Adrenal gland (tissue), 12 donors: Measurements from ENCODE around the gene ANKRD37. TPM values are rescaled to one million over a fixed set of nuclear protein-coding genes. Genes with fewer than 3 reads are reported as not detected.

Experiments used
- DNase-seq, 7 donors: peaks; one replicate each; pipeline ENCODE4 v3.0.0-alpha.2; 2019 to 2020
- H3K27ac ChIP-seq, 5 donors: fragments of 200-600 bp; sonication (generic) in 4 of 5; 1 replicate in 3 of 5; 2 replicates in 2 of 5; pipeline versions ENCODE4 v1.5.1 to v1.8.0; 2016 to 2020; ENCODE audit warnings: mild to moderate bottlenecking in 1 of 5
- H3K27me3 ChIP-seq: fragments of 200-600 bp; 2 replicates; pipeline ENCODE4 v1.8.0; 2021
- H3K36me3 ChIP-seq, 2 donors: fragments of 200-600 bp; replicated peaks in 1 of 2; 1 replicate in 1 of 2; 2 replicates in 1 of 2; pipeline versions ENCODE4 v1.5.1 to v1.8.0; 2018 to 2022
- H3K4me1 ChIP-seq, 2 donors: fragments of 200-600 bp; replicated peaks in 1 of 2; 1 replicate in 1 of 2; 2 replicates in 1 of 2; pipeline versions ENCODE4 v1.5.1 to v1.8.0; 2018 to 2021
- H3K4me3 ChIP-seq, 4 donors: fragments of 200-600 bp; sonication (generic) in 3 of 4; one replicate each; pipeline ENCODE4 v1.5.1; 2016 to 2018
- H3K9me3 ChIP-seq, 3 donors: fragments of 200-600 bp; sonication (generic) in 1 of 3; replicated peaks in 1 of 3; 1 replicate in 2 of 3; 2 replicates in 1 of 3; pipeline versions ENCODE4 v1.5.1 to v1.8.0; 2016 to 2021
- POLR2A ChIP-seq, 2 donors: fragments of 450-650 bp; IDR thresholded peaks; one replicate each; pipeline ENCODE4 v1.6.1; 2017; ENCODE audit warnings: antibody characterized with exemption in 2 of 2, mild to moderate bottlenecking in 2 of 2, moderate library complexity in 1 of 2
- WGBS, 4 donors: extraction: QIAGEN DNeasy Blood & Tissue Kit in 2 of 4; methylation state at CpG; one replicate each; pipeline versions ENCODE4 v1.1.5 to v1.1.7; 2013 to 2017; 5-methylcytosine and 5-hydroxymethylcytosine counted together
- intact Hi-C, 2 donors: fragments of 100-400 bp; cut with DNase I; formaldehyde crosslinking; loops; one replicate each; pipeline versions ENCODE4 v1.14.1 to v1.15.0; 2022 to 2023
- polyA plus RNA-seq, 3 donors: library from polyadenylated mRNA; stranded (reverse); fragments of 200-250 nt in 2 of 3; fragments of 350-450 nt in 1 of 3; fragmentation: Illumina TruSeq in 1 of 3; extraction: RNeasy Lipid Tissue Mini Kit (QIAGEN cat#74804) in 1 of 3; gene quantifications; one replicate each; pipeline ENCODE4 v1.2.3, GENCODE V29; 2013 to 2014
- total RNA-seq, 9 donors: library from RNA; depleted of rRNA in 4 of 9; stranded (reverse); fragments of >200 nt in 4 of 9; fragments of 120-200 nt in 1 of 9; fragmentation: NEBNext Ultra II Directional in 1 of 9; extraction: Animal tissue kit (Norgen Biotek cat#: 25700) in 1 of 9; gene quantifications; one replicate each; pipeline versions ENCODE4 v1.1.0 to v1.2.4, GENCODE V29; 2013 to 2023
- TF ChIP-seq, protein P1 (sequence below), 6 experiments: fragments of 450-650 bp in 4 of 6; fragments of 200-600 bp in 2 of 6; sonication (generic) in 1 of 6; IDR thresholded peaks; 1 replicate in 5 of 6; 2 replicates in 1 of 6; pipeline versions ENCODE4 v1.5.1 to v1.8.0; 2016 to 2021; ENCODE audit warnings: antibody characterized with exemption in 6 of 6, mild to moderate bottlenecking in 2 of 6, moderate library complexity in 1 of 6
- donor health status: healthy with polysubstance abuse.
- donor health status: Bipolar disorder and iron deficiency.
- donor health status: DM: yes; HTN: yes; CAD: no.
- donor health status: DM: no; HTN: no; CAD: no.
- donor health status: DM: no; HTN: no; CAD: no.
- donor health status: DM: yes; HTN: yes; CAD: no.

Gene ANKRD37
- total and polyA plus RNA-seq, 12 donors = 1.9 to 13.0 (median 6.7) TPM

DNA sequence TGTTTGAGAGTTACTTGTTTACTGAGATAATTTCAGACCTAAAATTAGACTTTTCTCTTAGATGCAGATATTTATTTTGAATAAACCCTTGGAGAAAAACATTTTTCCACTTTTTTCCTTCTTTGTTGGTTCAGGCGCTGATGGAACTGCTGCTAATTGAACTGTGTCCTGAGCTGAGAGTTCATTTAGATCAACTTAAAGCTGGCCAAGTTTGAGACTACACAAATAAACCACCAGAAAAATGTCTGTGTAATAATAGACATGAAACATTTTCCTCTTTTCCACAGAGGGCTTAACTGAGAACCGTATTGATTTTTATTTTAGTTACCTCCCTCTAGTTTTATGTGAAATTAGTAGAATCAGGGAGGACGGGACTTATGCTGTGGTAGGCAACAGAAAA, 33.4 kb upstream of the ANKRD37 start:
- Histone ChIP-seq H3K27me3 (no peaks in the 10 kb centered on the region), H3K4me1 (no peaks in the 10 kb centered on the region), H3K36me3 (no peaks in the 10 kb centered on the region), H3K4me3 (no peak overlapping the region), H3K27ac (no peak overlapping the region), H3K9me3 (no peaks in the 10 kb centered on the region)
- TF ChIP-seq, protein P1, sequence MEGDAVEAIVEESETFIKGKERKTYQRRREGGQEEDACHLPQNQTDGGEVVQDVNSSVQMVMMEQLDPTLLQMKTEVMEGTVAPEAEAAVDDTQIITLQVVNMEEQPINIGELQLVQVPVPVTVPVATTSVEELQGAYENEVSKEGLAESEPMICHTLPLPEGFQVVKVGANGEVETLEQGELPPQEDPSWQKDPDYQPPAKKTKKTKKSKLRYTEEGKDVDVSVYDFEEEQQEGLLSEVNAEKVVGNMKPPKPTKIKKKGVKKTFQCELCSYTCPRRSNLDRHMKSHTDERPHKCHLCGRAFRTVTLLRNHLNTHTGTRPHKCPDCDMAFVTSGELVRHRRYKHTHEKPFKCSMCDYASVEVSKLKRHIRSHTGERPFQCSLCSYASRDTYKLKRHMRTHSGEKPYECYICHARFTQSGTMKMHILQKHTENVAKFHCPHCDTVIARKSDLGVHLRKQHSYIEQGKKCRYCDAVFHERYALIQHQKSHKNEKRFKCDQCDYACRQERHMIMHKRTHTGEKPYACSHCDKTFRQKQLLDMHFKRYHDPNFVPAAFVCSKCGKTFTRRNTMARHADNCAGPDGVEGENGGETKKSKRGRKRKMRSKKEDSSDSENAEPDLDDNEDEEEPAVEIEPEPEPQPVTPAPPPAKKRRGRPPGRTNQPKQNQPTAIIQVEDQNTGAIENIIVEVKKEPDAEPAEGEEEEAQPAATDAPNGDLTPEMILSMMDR (IDR thresholded peaks at IDR 0.05) = no peak
- intact Hi-C loops = no loop called here
- WGBS, 4 donors = 84 to 87% (median 85%) methylated on average over 3 of the region's 3 CpGs
- DNase-seq = no peak

DNA sequence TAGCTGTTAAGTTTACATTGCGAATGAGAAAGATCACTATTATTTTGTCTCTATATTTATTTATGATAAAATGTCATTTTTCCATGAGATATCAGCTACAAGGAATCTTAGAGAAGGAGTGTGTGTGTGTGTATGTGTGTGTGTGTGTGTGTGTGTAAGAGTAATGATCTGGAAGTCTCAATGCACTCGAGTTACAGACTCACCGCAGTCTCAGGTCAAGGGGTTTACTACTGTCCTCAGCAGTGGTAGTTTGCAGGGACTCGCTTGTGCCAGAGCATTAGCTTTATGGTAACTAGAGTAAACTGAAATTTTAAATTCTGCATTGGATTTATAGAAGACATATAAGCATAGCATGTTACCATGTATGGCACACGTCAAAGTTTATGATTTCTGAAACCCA, 31.8 kb upstream of the ANKRD37 start:
- H3K27ac ChIP-seq = no peak overlapping the region
- intact Hi-C loops = no loop called here
- no peak for DNase-seq
- H3K27me3 ChIP-seq = no peaks in the 10 kb centered on the region
- H3K4me1 ChIP-seq = no peaks in the 10 kb centered on the region
- H3K36me3 ChIP-seq = no peaks in the 10 kb centered on the region
- no peaks in the 10 kb centered on the region for H3K9me3 ChIP-seq
- 96 to 98% (median 97%) methylated on average over 5 of the region's 5 CpGs for WGBS, 4 donors
- TF ChIP-seq, protein P1 (IDR thresholded peaks at IDR 0.05) = no peak
- TF ChIP-seq POLR2A (IDR thresholded peaks at IDR 0.05) = no peak
- no peak overlapping the region for H3K4me3 ChIP-seq

DNA sequence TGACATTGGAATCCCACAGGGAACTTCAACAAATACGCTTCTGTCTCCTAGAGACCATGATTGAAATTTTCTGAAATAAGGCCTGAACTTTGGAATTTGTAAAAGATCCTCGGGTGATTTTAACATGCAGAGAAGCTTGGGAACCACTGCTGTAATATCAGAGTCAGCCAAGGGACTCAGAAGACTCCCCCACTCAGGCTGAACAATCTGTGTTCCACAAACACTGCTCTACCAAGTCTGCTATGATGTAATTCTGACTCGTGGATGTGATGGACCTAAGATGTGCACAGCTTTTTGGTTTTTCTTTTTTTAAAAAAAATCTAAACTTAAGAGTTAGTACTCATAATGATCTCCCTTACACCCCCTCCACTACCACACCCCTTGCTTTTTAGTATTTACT, 26.9 kb upstream of the ANKRD37 start:
- no peaks in the 10 kb centered on the region for H3K4me1 ChIP-seq
- H3K4me3 ChIP-seq = no peak overlapping the region
- no peak overlapping the region for H3K27ac ChIP-seq
- TF ChIP-seq, protein P1 (IDR thresholded peaks at IDR 0.05) = no peak
- TF ChIP-seq POLR2A (IDR thresholded peaks at IDR 0.05) = no peak
- no peak for DNase-seq
- 83 to 89% (median 86%) methylated on average over 3 of the region's 3 CpGs for WGBS, 4 donors
- intact Hi-C loops = loop anchor here in 1 of 2 donors (5.0 kb wide), 1 partner anchor 93 kb away; no protein-coding TSS in a partner anchor
- H3K9me3 ChIP-seq = no peaks in the 10 kb centered on the region
- H3K36me3 ChIP-seq = no peaks in the 10 kb centered on the region
- no peaks in the 10 kb centered on the region for H3K27me3 ChIP-seq

DNA sequence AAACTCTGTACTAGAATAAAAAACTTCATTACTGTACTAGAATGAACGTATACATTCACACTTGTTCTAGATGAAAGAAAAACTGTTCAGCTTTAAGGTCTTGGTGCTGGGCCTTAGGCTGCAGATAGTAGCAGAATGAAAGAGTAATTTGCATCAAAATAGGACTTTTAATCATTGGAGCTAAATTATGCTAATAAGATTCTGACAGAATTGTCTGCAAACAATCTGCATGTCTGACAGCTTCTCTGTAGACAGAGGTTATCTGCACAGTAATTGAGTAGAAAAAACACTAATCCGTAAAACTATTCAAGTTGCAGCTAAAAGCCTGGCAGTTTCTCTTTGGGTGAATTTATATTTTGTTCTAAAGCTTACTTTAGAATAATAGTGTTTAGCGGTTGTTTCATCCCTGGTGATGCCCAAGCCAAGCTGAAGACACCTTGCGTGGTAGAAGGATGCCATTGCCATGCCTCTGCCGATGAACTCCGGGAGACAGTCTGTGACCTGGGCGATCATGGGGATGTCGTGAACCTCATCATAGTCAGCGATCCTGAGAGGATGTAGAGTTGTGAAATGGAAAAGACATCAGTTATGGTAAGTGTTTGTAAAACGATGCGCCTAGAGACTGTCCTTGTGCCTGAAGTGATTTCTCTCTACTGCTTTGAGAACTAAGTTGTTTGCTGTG, 26.2 kb upstream of the ANKRD37 start:
- no peak for TF ChIP-seq POLR2A (IDR thresholded peaks at IDR 0.05)
- TF ChIP-seq, protein P1 (IDR thresholded peaks at IDR 0.05) = no peak
- intact Hi-C loops = loop anchor here in 1 of 2 donors (5.0 kb wide), 1 partner anchor 92 kb away; no protein-coding TSS in a partner anchor
- Histone ChIP-seq H3K27ac (no peak overlapping the region), H3K36me3 (no peaks in the 10 kb centered on the region), H3K27me3 (no peaks in the 10 kb centered on the region), H3K4me3 (no peak overlapping the region), H3K9me3 (no peaks in the 10 kb centered on the region), H3K4me1 (no peaks in the 10 kb centered on the region)
- WGBS, 4 donors = 96 to 99% (median 96%) methylated on average over 11 of the region's 11 CpGs
- no peak for DNase-seq
